A549 (cell line): ENCODE data around the gene IFT88. TPM values are rescaled to one million over a fixed set of nuclear protein-coding genes. Genes with fewer than 3 reads are reported as not detected.
A peak's percentile ranks its signal among the peaks of the same experiment; 100 is the strongest.

ENCODE experiments used
- ATAC-seq, 2 experiments: fragments of 200-7000 bp in 1 of 2; fragments of >200 bp in 1 of 2; cut with Nextera tagmentation in 1 of 2; cut with Tn5 transposase in 1 of 2; 3 replicates each; pipeline versions ENCODE4 v1.8.0 to v1.9.1; 2018 to 2020; ENCODE audit warnings: mild to moderate bottlenecking in 1 of 2, moderate library complexity in 1 of 2
- CTCF ChIA-PET: fragments of 300-600 bp; sonication (Branson Sonifier 250); formaldehyde crosslinking; extraction: SDS; loops from one replicate; lab custom pipeline; 2021; ENCODE audit warnings: antibody characterized with exemption, inconsistent platforms; lab: Yijun Ruan, JAX
- POLR2A ChIA-PET: fragments of 350-600 bp; formaldehyde crosslinking; extraction: SDS; loops from one replicate; lab custom pipeline; 2021; ENCODE audit warnings: antibody characterized with exemption, inconsistent platforms; lab: Yijun Ruan, JAX
- DNase-seq, 2 experiments: peaks; one replicate each; pipeline versions ENCODE4 v3.0.0 to v3.0.0-alpha.2; 2011 to 2016; ENCODE audit warnings: low read depth in 1 of 2, low spot score in 1 of 2
- FAIRE-seq: peaks from 2 replicates; lab custom pipeline; 2011; peaks lifted over from hg19 to GRCh38; lab: Jason Lieb, UNC
- H3K27ac ChIP-seq, 2 experiments: fragments of >200 bp; sonication (Bioruptor Twin); formaldehyde crosslinking; 3 replicates each; pipeline ENCODE4 v1.5.1; 2016 to 2017
- H3K4me1 ChIP-seq: fragments of >200 bp; sonication (Bioruptor Twin); formaldehyde crosslinking; 3 replicates; pipeline ENCODE4 v1.6.1; 2016
- H3K4me2 ChIP-seq: fragments of >200 bp; sonication (Bioruptor Twin); formaldehyde crosslinking; 3 replicates; pipeline ENCODE4 v1.6.1; 2016
- H3K4me3 ChIP-seq: fragments of >200 bp; sonication (Bioruptor Twin); formaldehyde crosslinking; 3 replicates; pipeline ENCODE4 v1.5.1; 2016
- H3K9me3 ChIP-seq: fragments of >200 bp; sonication (Bioruptor Twin); formaldehyde crosslinking; 3 replicates; pipeline ENCODE4 v1.6.1; 2016
- CBX8 ChIP-seq: fragments of 200-600 bp; sonication (generic); IDR thresholded peaks from 2 replicates; pipeline ENCODE4 v1.6.1; 2016
- EHMT2 ChIP-seq: fragments of 200-600 bp; sonication (generic); IDR thresholded peaks from 2 replicates; pipeline ENCODE4 v1.6.1; 2016; ENCODE audit warnings: antibody characterized with exemption, low read depth, mild to moderate bottlenecking, moderate library complexity
- HEYL ChIP-seq: fragments of 250-450 bp; sonication (Bioruptor Pico); IDR thresholded peaks from 2 replicates; pipeline ENCODE4 v1.8.0; 2021; ENCODE audit warnings: mild to moderate bottlenecking, moderate library complexity
- JUNB ChIP-seq: fragments of >200 bp; sonication (Bioruptor Twin); formaldehyde crosslinking; IDR thresholded peaks from 2 replicates; pipeline ENCODE4 v1.6.1; 2016
- MAZ ChIP-seq: fragments of 150-350 bp; IDR thresholded peaks from 2 replicates; pipeline ENCODE4 v1.6.1; 2014; ENCODE audit warnings: antibody characterized with exemption, low read depth, low read length, borderline replicate concordance
- POLR2A ChIP-seq: IDR thresholded peaks from 2 replicates; pipeline ENCODE4 v1.6.1; 2012; ENCODE audit warnings: mild to moderate bottlenecking, low read length
- RAD21 ChIP-seq, 2 experiments: fragments of >200 bp in 1 of 2; sonication (Bioruptor Twin) in 1 of 2; formaldehyde crosslinking in 1 of 2; IDR thresholded peaks in 1 of 2; conservative IDR thresholded peaks in 1 of 2; 2 replicates in 1 of 2; 3 replicates in 1 of 2; pipeline ENCODE4 v1.6.1; 2012 to 2018; ENCODE audit warnings: inconsistent platforms in 1 of 2
- RARB ChIP-seq: fragments of 250-450 bp; sonication (Bioruptor Pico); IDR thresholded peaks from 2 replicates; pipeline ENCODE4 v1.8.0; 2021; ENCODE audit warnings: mild to moderate bottlenecking, moderate library complexity
- RFX5 ChIP-seq: fragments of 450-650 bp; IDR thresholded peaks from 2 replicates; pipeline ENCODE4 v1.7.1; 2014; ENCODE audit warnings: antibody characterized with exemption, mild to moderate bottlenecking, moderate library complexity
- SREBF2 ChIP-seq: fragments of 450-650 bp; IDR thresholded peaks from 2 replicates; pipeline ENCODE4 v1.6.1; 2014; ENCODE audit warnings: mild to moderate bottlenecking, moderate library complexity
- TFCP2L1 ChIP-seq: fragments of 250-450 bp; sonication (Bioruptor Pico); IDR thresholded peaks from 2 replicates; pipeline ENCODE4 v1.5.0; 2021; ENCODE audit warnings: mild to moderate bottlenecking
- TP53 ChIP-seq: fragments of 250-450 bp; sonication (Bioruptor Pico); IDR thresholded peaks from 2 replicates; pipeline ENCODE4 v1.5.0; 2021; ENCODE audit warnings: mild to moderate bottlenecking, moderate library complexity
- ZC3H11A ChIP-seq: fragments of 450-650 bp; IDR thresholded peaks from 2 replicates; pipeline ENCODE4 v1.6.1; 2014; ENCODE audit warnings: antibody characterized with exemption, mild to moderate bottlenecking
- ZNF302 ChIP-seq: fragments of 250-450 bp; sonication (Bioruptor Pico); IDR thresholded peaks from 2 replicates; pipeline ENCODE4 v1.9.0; 2021; ENCODE audit warnings: inconsistent platforms, mild to moderate bottlenecking, moderate library complexity
- WGBS: methylation state at CpG from one replicate; pipeline ENCODE4 v1.1.6; 2017; ENCODE audit errors: missing lambda C conversion rate; 5-methylcytosine and 5-hydroxymethylcytosine counted together
- polyA plus RNA-seq, 4 experiments: library from polyadenylated mRNA; depleted of rRNA in 3 of 4; stranded (reverse); fragments of >200 nt; fragmentation: RNase III in 1 of 4; extraction: RNeasy Plus Mini Kit Qiagen cat#74134 plus additional on column Dnase treatment in 1 of 4; gene quantifications; 2 replicates in 3 of 4; 3 replicates in 1 of 4; pipeline ENCODE4 v1.2.3, GENCODE V29; 2011 to 2017
- TF ChIP-seq, protein P1 (sequence below): fragments of 200-600 bp; sonication (generic); IDR thresholded peaks from 2 replicates; pipeline ENCODE4 v1.6.1; 2016; ENCODE audit warnings: antibody characterized with exemption, mild to moderate bottlenecking, moderate library complexity
- TF ChIP-seq, protein P2 (sequence below): IDR thresholded peaks from 2 replicates; pipeline ENCODE4 v1.6.1; 2012
- TF ChIP-seq, protein P3 (sequence below): fragments of >200 bp; sonication (Bioruptor Twin); formaldehyde crosslinking; IDR thresholded peaks from 3 replicates; pipeline ENCODE4 v1.5.1; 2016
- TF ChIP-seq, protein P4 (sequence below): fragments of 150-350 bp; IDR thresholded peaks from 2 replicates; pipeline ENCODE4 v1.6.1; 2014; ENCODE audit warnings: low read depth, mild to moderate bottlenecking, low read length
- TF ChIP-seq, protein P5 (sequence below): fragments of 250-450 bp; sonication (Bioruptor Pico); IDR thresholded peaks from 2 replicates; pipeline ENCODE4 v1.5.0; 2020; ENCODE audit warnings: low read depth, mild to moderate bottlenecking, moderate library complexity
- TF ChIP-seq, protein P6 (sequence below): IDR thresholded peaks from 2 replicates; pipeline ENCODE4 v1.6.1; 2012
- TF ChIP-seq, protein P7 (sequence below): fragments of >200 bp; sonication (Bioruptor Twin); formaldehyde crosslinking; IDR thresholded peaks from 3 replicates; pipeline ENCODE4 v1.6.1; 2016

Gene IFT88
- polyA plus RNA-seq, 2 of the 4 experiments (the other 2 are of a cell fraction) = 13.2 to 19.1 TPM

DNA sequence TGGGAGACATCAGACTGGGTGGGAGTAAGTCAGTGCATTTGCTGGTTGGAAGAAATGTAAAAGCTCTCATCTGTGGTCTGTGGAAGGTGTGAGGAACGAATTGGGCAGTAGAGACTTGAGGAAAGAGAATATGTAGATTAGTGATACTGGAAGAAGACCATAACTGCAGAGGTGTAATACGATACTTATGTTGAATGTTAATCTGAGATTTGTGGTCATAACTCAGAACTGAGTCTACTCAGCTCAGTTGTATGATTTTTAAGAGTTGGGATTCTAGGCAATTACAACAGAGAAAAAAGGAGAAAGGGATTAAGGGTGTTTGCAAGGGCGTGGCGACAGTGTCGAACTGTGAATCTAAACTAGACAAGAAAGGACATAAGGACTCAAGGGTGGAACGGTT, 133.3 kb downstream of the IFT88 start:
- FAIRE-seq = no peak

DNA sequence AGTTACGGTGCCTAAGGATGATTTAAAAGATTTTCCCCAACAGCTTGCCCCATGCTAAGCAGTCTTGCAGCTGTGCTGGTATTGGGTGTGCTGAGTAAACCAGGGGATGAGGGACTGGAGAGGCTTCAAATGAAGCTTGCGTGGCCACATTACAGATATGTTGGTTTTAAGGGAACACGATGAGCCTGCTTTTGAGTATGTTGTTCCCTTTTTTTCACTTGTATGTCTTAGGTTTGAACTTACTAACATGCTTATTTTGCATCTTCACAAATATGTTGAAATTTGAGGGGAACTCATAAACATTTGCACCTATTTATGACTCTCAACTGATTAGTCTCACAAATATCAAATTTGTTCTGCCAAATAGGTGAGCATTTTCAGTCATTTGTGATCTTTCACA, 134.5 kb downstream of the IFT88 start:
- POLR2A ChIA-PET = no interaction called here

More for the DNA sequence above, 133.3 kb downstream of the IFT88 start:
- ATAC-seq = no peak
- POLR2A ChIA-PET = no interaction called here
- Histone ChIP-seq H3K4me1 (peaks cover 10% of the 10 kb centered on the region), H3K4me3 (no peak overlapping the region), H3K9me3 (no peaks in the 10 kb centered on the region)
- DNase-seq = no peak
- CTCF ChIA-PET = interaction anchor here (0.7 to 1.5 kb wide), 2 partner anchors 34 to 225 kb away, joined by 3 read pairs; no protein-coding TSS in a partner anchor
- WGBS = 84% methylated on average over 6 of the region's 6 CpGs
- TF ChIP-seq TFCP2L1 (CRISPR knock-in tag) = no peak
- TF ChIP-seq, protein P1, sequence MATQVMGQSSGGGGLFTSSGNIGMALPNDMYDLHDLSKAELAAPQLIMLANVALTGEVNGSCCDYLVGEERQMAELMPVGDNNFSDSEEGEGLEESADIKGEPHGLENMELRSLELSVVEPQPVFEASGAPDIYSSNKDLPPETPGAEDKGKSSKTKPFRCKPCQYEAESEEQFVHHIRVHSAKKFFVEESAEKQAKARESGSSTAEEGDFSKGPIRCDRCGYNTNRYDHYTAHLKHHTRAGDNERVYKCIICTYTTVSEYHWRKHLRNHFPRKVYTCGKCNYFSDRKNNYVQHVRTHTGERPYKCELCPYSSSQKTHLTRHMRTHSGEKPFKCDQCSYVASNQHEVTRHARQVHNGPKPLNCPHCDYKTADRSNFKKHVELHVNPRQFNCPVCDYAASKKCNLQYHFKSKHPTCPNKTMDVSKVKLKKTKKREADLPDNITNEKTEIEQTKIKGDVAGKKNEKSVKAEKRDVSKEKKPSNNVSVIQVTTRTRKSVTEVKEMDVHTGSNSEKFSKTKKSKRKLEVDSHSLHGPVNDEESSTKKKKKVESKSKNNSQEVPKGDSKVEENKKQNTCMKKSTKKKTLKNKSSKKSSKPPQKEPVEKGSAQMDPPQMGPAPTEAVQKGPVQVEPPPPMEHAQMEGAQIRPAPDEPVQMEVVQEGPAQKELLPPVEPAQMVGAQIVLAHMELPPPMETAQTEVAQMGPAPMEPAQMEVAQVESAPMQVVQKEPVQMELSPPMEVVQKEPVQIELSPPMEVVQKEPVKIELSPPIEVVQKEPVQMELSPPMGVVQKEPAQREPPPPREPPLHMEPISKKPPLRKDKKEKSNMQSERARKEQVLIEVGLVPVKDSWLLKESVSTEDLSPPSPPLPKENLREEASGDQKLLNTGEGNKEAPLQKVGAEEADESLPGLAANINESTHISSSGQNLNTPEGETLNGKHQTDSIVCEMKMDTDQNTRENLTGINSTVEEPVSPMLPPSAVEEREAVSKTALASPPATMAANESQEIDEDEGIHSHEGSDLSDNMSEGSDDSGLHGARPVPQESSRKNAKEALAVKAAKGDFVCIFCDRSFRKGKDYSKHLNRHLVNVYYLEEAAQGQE = no peak
- TF ChIP-seq RARB (CRISPR knock-in tag) = no peak
- TF ChIP-seq CBX8 = no peak
- TF ChIP-seq SREBF2 = no peak
- TF ChIP-seq ZNF302 = no peak
- TF ChIP-seq ZC3H11A = no peak
- no peak for TF ChIP-seq EHMT2
- no peak for TF ChIP-seq POLR2A
- TF ChIP-seq TP53 = no peak
- TF ChIP-seq, protein P2, sequence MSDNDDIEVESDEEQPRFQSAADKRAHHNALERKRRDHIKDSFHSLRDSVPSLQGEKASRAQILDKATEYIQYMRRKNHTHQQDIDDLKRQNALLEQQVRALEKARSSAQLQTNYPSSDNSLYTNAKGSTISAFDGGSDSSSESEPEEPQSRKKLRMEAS = no peak
- TF ChIP-seq, protein P3, sequence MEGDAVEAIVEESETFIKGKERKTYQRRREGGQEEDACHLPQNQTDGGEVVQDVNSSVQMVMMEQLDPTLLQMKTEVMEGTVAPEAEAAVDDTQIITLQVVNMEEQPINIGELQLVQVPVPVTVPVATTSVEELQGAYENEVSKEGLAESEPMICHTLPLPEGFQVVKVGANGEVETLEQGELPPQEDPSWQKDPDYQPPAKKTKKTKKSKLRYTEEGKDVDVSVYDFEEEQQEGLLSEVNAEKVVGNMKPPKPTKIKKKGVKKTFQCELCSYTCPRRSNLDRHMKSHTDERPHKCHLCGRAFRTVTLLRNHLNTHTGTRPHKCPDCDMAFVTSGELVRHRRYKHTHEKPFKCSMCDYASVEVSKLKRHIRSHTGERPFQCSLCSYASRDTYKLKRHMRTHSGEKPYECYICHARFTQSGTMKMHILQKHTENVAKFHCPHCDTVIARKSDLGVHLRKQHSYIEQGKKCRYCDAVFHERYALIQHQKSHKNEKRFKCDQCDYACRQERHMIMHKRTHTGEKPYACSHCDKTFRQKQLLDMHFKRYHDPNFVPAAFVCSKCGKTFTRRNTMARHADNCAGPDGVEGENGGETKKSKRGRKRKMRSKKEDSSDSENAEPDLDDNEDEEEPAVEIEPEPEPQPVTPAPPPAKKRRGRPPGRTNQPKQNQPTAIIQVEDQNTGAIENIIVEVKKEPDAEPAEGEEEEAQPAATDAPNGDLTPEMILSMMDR = no peak
- TF ChIP-seq HEYL (CRISPR knock-in tag) = no peak
- TF ChIP-seq, protein P4, sequence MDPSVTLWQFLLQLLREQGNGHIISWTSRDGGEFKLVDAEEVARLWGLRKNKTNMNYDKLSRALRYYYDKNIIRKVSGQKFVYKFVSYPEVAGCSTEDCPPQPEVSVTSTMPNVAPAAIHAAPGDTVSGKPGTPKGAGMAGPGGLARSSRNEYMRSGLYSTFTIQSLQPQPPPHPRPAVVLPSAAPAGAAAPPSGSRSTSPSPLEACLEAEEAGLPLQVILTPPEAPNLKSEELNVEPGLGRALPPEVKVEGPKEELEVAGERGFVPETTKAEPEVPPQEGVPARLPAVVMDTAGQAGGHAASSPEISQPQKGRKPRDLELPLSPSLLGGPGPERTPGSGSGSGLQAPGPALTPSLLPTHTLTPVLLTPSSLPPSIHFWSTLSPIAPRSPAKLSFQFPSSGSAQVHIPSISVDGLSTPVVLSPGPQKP = no peak
- TF ChIP-seq JUNB = no peak
- TF ChIP-seq, all 56 proteins: peak for 0
- Histone ChIP-seq H3K27ac (no peak overlapping the region), H3K4me2 (no peak overlapping the region)

DNA sequence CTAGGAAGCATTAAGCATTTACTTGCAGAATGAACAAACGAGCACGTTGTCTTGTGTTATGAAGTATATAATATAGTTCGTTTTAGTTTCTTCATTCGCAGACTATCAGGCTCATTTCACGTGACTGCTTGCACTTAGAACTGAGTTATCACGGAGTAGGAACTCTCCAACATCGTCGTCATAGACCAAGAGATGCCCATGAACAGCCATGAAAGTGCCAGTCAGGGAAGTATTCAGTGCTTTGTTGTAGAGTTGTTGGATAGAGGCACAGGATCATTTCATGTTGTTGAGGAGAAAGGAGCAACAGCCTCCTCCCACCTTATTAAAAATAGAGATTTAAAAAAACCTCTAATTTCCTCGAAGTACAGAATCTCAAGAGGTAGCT, 135.6 kb downstream of the IFT88 start:
- FAIRE-seq (no peak), DNase-seq (no peak), ATAC-seq (no peak)
- Histone ChIP-seq H3K4me3 (peak overlapping the region; percentile 63), H3K4me1 (peaks cover 10% of the 10 kb centered on the region), H3K27ac (peak overlapping the region; percentile 62 to 96; a peak in 4 of 6 replicates), H3K4me2 (peak overlapping the region; percentile 80), H3K9me3 (no peaks in the 10 kb centered on the region)
- ChIA-PET CTCF (interaction anchor here (1.1 kb wide), 1 partner anchor 12 kb away, joined by 3 read pairs; no protein-coding TSS in a partner anchor), POLR2A (no interaction called here)
- TF ChIP-seq, protein P5, sequence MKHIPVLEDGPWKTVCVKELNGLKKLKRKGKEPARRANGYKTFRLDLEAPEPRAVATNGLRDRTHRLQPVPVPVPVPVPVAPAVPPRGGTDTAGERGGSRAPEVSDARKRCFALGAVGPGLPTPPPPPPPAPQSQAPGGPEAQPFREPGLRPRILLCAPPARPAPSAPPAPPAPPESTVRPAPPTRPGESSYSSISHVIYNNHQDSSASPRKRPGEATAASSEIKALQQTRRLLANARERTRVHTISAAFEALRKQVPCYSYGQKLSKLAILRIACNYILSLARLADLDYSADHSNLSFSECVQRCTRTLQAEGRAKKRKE = no peak
- TF ChIP-seq RFX5 (no peak), ZNF302 (no peak), RAD21 (conservative IDR thresholded peaks at IDR 0.05 in 1 of 2, IDR thresholded peaks at IDR 0.05 in 1 of 2) (no peak), POLR2A (no peak), TP53 (no peak)
- TF ChIP-seq, protein P3 = no peak
- TF ChIP-seq, protein P6, sequence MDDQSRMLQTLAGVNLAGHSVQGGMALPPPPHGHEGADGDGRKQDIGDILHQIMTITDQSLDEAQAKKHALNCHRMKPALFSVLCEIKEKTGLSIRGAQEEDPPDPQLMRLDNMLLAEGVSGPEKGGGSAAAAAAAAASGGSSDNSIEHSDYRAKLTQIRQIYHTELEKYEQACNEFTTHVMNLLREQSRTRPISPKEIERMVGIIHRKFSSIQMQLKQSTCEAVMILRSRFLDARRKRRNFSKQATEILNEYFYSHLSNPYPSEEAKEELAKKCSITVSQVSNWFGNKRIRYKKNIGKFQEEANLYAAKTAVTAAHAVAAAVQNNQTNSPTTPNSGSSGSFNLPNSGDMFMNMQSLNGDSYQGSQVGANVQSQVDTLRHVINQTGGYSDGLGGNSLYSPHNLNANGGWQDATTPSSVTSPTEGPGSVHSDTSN = no peak
- TF ChIP-seq, protein P7, sequence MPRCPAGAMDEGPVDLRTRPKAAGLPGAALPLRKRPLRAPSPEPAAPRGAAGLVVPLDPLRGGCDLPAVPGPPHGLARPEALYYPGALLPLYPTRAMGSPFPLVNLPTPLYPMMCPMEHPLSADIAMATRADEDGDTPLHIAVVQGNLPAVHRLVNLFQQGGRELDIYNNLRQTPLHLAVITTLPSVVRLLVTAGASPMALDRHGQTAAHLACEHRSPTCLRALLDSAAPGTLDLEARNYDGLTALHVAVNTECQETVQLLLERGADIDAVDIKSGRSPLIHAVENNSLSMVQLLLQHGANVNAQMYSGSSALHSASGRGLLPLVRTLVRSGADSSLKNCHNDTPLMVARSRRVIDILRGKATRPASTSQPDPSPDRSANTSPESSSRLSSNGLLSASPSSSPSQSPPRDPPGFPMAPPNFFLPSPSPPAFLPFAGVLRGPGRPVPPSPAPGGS = no peak
- 81% methylated on average over 9 of the region's 9 CpGs for WGBS

More for the DNA sequence above, 134.5 kb downstream of the IFT88 start:
- Histone ChIP-seq H3K4me1 (peaks cover 10% of the 10 kb centered on the region), H3K4me3 (no peak overlapping the region), H3K4me2 (no peak overlapping the region), H3K9me3 (no peaks in the 10 kb centered on the region), H3K27ac (no peak overlapping the region)
- FAIRE-seq = no peak
- CTCF ChIA-PET = interaction anchor here (0.6 to 1.5 kb wide), 3 partner anchors 9 to 1022 kb away, joined by 3 to 4 read pairs (median 3); no protein-coding TSS in a partner anchor
- no peak for DNase-seq
- ATAC-seq = no peak
- no peak for TF ChIP-seq MAZ
- WGBS = 94% methylated on average over 3 of the region's 3 CpGs
